CD4-positive, alpha-beta T cell treated with Interleukin-21 for 1 hour (primary cell): Measurements from ENCODE around the gene HOXB1.
"Not testable (repeated sequence)": the region's sequence is repeated elsewhere in the genome, so short reads cannot be mapped to it uniquely, and the experiment has no call there.

ENCODE experiments used
- DNase-seq: peaks from one replicate; pipeline ENCODE4 v3.0.0-alpha.2; 2020

HOXB1 gene

DNA sequence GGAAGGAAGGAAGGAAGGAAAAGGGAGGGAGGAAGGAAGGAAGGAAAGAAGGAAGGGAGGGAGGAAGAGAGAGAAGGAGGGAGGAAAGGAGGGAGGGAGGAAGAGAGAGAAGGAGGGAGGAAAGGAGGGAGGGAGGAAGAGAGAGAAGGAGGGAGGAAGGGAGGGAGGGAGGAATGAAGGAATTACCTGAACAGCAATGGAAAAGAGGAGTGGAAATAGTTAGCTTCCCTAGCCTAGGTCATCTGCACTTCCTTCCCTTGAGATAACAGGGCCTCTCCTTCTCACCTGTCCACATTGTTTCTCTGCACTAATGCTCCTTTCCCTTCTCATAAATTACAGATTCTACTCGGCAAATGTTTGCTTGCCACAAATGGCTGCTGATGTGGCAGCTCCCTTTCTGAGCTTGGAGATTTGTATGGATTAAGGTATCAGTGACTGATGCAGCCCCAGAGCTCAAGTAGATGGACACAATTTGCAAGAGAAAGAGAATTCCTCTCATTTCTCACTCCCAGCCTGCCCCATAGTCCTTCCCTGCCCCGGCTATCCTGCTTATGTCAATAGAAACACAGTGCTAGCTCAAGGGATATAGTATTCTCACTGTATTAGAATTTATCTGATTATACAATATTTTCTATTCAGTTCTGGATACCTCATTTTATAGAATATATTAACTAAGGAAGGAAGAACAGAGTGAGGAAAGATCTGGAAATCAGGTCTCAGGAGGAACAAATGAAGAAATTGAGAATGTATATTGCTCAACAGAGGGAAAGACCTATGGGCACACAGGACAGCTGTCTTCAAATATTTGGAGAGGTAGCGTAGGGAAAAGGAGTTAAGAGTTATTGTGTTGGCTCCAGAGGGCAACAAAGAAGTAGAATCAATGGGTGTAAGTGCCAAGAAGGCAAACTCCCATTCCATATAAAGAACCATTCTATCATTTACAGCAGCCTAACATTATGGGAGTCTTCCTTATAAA, 14.6 kb downstream of the HOXB1 start:
- DNase-seq = no peak

DNA sequence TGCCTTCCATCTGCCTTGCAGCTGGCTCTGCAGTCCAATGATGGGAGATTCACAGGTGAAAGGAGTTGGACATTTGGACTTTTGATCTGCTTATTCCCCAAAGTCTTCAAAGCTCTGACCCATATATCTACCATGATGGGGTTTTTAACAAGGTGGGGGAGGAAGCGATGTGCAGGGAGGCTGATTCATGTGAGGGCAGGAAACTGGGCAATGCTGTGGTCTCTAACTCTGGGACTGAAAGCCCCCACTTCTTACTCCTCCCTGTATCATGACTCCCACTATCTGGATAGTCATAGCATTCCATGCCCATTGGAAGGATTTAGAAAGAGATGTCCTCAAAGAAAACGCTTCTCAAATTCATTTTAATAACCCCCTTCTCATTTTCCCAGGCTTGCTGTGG, 16.3 kb downstream of the HOXB1 start:
- no peak for DNase-seq

DNA sequence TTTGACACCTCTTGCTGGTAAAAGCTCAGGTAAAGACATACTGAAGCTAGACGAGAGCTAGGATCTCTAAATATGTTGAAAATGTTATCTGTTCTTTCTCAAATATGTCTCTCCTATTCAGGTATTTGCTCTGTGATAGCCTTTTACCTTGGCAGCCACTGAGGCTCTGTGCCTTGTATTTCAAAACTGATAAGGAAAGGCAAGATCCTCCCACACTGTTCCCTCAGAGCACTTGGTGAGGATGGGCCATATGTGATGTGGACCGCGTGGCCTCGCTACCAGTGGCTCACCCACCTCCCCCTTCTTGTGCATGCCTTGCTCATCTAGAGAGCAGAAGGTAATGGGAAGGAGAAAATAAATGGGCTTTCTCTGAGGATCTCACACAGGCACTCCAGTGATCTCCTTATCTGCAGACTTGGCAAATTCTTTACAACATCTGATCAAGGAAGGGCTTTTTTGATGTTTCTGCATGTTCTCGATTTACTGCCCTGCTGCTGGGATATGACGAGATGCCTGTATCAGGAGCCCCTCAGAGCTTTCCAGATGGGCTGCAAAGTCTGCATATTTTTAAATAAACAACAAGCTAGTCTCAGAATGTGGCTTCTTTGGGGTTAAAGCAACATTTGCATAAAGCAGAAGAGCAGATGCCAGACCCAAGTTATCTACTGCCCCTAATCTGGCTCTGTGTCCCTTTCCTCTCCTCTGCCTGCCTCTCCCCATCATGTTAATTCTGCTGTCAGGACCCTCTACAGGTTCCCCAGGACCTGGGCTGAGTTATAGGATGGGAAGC, 16.9 kb downstream of the HOXB1 start:
- DNase-seq = no peak

DNA sequence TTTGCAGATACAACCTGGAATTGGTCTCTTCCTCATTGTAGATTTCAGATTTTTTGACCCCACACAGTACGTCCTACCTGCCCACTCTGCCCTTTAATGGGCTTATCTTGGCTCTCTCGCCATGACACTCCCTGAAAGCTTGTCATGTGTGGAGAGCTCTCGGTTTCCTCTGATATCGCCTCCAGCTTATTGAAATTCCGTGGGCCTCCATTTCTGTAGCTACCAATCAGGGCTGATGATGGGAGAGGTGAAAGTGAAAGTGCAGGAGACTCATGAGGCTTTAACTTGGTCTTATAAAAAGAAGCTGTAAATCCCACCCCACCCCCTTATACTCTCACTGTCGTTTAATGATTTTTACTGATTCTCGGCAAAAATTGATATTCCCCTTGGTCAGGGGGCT, 17.7 kb downstream of the HOXB1 start:
- peak; percentile 47 for DNase-seq

DNA sequence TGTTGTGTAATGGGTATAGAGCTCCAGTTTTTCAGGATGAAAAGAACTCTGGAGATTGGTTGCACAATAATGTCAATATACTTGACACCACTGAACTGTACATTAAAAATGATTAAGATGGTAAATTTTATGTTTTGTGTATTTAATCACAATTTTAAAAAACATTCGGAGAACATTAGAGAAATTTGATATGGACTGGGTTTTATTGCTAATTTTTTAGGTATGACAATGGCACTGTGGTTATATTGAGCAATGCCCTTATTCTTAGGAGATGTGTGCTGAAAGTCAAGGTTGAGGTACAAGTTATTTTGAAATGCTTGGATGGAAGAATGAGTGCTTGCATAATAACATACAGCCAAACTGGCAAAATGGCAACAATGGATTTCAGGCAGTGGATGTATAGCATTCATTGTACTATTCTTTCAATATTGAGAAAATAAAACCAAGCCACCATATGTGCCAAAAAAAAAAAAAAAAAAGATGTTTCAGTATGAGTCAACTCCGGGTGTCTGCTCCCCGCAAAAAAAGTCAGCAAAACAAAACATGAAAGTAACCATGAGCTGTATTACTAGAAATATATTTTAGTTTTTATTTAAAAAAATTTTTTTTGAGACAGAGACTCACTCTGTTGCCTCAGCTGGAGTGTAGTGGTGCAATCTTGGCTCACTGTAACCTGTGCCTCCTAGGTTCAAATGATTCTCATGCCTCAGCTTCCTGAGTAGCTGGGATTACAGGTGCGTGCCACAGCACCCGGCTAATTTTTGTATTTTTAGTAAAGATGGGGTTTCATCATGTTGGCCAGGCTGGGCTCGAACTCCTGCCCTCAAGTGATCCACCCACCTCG, 19.8 kb downstream of the HOXB1 start:
- peak; percentile 60 for DNase-seq

DNA sequence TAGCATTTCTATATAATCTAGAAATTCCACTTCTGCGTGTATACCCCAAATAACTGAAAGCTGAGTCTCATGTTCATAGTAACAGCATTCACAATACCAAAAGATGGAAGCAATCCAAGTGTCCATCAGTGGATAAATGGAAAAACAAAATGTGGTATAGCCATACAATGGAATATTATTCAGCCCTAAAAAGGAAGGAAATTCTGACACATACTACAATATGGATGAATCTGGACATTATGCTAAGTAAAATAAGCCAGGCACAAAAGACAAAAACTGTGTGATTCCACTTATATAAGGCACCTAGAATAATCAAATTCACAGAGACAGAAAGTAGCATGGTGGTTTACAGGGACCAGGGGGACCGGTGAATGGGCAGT, 20.4 kb downstream of the HOXB1 start:
- no peak for DNase-seq

DNA sequence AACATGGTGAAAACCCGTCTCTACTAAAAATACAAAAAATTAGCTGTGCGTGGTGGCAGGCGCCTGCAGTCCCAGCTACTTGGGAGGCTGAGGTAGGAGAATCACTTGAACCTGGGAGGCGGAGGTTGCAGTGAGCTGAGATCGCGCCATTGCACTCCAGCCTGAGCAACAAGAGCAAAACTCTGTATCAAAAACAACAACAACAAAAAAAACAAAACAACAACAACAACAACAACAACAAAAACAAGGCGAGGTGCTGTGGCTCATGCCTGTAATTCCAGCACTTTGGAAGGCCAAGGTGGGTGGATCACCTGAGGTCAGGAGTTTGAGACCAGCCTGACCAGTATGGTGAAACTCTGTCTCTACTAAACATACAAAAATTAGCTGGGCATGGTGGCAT, 21.1 kb downstream of the HOXB1 start:
- not testable (repeated sequence) for DNase-seq

DNA sequence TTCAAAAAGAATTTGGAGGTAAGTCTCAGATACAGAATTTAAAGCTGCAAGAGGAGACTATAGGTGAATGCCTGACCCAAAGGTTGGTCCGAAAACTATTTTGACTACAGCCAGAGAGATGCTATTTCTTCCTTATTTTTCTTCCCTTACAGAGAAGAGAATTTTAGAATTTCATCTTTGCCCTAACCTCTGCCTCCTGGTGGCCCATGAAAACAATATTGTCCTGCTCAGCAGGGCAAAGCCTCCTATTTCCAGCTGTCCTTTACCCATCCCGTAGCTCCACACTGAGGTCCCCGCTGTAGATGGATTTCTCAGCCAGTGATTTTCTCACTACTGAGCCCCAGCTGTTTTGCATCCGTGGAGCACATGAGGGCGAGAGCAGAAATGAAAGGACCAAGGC, 24.6 kb downstream of the HOXB1 start:
- DNase-seq = no peak

DNA sequence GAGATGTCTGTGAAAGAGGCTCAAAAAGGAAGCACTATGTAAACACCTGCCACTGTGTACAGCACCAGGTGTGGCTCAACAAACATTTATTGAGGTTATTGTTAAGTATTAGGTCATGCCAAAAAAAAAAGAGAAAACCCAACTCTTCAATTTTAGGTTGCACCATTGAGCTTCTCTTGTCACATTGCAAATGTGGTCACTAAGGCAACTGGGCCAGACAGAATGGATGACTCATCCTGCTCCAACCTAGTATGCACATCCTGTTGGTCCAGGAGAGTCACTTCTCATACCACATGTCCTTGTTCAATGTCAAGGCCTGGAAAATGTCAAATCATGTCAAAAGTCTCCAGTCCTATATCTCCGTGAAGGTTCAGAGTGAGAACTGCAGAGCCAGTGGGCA, 25.0 kb downstream of the HOXB1 start:
- DNase-seq = peak; percentile 74

DNA sequence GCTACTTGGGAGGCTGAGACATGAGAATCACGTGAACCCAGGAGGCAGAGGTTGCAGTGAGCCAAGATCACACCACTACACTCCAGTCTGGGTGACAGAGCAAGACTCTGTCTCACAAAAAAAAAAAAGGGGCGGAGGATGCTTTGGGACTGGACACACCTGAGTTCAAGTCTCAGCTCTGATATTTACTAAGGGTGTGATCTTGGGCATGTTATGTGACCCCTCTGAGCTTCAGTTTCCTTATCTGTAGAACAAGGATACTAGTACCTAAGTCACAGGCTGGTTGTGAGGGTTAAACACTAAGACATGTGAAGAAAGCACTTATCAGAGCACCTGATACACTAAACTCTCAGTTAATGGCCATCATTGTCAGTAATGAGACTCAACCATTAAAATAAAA, 25.9 kb downstream of the HOXB1 start:
- no peak for DNase-seq

DNA sequence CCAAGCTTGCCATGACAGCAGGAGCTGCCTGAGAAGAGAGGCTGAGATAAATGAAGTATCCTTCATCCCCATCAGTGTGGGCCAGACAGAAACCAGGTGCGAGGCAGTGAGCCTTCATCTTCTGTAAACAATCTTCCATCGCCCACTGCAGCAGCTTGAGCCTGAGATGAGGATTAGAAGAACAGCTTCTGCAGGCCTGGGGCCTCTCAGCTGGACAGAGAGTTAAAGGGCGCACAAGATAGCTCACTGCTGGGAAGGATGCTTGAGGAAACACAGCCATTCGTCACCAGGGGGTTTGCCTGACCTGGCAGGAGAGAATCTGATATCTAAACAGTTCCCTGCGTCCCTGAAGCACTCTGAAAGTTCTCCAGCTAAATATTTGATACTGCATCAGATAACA, 27.1 kb downstream of the HOXB1 start:
- DNase-seq = no peak

DNA sequence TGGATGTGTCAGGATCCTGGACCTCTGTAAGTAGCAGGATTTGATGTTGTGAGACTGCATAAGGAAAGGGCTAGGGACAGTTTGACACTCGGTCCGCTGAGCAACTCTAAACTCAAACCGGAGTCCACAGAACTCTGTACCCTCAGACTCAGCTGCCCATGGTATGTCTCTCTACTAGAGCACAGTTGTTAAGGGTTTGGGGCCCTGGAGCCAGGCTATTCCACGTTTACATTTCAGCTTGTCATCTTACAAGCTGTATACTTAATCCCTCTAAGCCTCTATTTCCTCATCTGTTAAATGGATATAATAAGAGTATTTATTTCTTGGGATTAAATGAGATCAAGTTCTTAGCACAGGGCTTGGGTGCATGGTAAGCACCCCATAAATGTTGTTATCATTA, 27.9 kb downstream of the HOXB1 start:
- DNase-seq = no peak

DNA sequence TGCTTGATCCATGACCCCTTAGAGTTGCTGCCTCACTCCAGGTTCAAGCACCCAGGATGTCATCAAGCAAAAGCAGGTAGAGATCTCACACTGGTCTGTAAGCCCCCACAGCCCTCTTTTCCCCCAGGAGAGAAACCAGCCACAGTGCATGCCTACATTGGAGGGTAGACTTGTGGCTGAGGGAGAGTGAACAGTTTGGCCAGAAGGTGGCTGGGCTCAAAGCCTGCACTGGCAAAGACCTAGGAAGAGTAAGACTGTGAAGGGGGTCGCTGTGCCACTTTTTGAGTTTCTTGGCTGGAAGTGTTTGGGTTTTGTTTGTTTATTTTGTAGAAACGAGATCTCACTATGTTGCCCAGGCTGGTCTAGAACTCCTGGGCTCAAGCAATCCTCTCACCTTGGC, 28.5 kb downstream of the HOXB1 start:
- DNase-seq = no peak

DNA sequence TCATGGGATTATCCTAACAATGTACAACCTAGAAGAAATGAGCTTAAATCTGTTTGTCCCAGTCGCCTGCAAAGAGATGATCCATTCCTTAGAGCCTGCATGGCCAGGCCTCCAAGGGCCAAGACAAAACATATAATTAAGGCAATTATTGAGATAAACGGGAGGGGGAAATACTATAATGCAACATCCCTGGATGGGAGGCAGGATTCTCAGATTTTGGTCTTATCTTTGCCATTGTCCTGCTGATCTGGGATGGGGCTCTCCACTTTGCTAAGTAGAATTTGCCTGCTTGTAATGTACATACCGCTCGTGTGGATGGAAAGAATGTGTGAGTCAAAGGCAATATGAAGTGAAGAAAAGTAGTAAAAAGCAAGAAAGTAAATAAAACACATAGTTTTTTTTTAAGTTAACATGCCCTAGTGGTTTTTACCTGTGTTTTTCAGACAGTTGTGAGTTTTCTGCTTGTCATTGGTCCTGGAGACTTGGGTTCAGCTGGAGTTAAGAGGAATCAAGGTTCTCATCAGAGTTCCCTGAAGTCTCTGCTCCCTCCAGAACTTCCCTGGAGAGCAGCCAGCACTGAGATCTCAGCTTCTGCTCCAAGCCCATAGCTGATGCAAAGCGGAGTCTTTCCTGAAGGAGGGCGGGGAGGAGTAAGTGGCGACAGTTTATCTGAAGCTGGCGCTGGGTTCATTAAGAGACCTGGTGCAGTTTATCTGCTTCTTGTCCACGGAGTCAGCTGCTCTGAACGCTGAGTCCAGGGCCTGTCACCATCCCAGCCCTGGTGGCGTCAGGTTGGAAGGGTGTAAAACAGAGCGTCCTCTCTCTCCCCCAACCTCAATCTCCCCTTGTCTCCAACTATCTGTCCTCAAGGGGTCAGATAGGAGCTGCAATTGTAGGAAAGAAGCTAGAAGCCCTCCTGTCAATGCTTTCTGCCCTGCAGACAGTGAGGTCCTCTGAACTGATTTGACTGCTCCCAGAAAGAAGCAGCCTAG, 30.1 kb downstream of the HOXB1 start:
- no peak for DNase-seq

DNA sequence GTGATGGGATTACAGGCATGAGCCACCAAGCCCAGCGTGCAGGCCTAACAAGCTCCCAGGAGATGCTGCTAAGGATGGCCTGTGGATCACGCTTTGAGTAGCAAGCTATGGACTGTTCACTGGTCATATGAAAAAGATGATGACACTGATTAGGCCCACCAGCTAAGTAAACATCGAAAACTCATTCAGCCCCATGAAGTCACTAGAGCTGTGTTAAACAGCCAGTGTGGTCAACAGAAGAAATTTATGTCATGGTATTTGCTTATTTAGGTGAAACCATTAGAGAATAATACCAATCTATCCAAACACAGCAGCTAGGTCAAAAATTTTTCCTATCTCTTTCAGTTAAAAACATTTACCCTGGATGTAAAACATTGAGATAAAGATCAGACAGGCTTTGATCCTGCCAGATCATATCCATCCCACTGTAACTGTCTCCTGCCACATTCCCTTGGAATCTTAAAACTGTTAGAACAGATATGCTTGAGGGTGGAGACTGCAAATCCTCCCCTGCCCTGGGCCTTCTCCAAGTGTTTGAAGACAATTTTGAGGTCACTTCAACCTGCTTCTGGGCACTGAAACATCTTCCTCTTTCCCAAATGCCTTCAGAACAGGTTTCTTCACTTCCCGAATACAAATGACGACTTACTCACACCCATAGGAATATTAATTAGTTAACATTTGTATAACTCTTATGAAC, 30.9 kb downstream of the HOXB1 start:
- DNase-seq = no peak

DNA sequence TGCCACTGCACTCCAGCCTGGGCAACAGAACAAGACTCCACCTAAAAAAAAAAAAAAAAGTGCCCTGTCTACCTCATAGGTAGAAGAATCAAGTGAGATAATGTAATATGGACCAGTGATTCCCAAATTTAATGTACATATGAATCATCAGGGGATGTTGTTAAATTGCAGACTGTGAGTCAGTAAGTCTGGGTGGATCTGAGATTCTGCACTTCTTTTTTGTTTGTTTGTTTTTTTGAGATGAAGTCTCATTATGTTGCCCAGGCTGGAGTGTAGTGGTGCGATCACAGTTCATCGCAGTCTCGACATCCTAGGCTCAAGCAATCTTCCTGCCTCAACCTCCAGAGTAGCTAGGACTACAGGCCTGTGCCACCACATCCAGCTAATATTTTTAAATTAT, 31.6 kb downstream of the HOXB1 start:
- no peak for DNase-seq

DNA sequence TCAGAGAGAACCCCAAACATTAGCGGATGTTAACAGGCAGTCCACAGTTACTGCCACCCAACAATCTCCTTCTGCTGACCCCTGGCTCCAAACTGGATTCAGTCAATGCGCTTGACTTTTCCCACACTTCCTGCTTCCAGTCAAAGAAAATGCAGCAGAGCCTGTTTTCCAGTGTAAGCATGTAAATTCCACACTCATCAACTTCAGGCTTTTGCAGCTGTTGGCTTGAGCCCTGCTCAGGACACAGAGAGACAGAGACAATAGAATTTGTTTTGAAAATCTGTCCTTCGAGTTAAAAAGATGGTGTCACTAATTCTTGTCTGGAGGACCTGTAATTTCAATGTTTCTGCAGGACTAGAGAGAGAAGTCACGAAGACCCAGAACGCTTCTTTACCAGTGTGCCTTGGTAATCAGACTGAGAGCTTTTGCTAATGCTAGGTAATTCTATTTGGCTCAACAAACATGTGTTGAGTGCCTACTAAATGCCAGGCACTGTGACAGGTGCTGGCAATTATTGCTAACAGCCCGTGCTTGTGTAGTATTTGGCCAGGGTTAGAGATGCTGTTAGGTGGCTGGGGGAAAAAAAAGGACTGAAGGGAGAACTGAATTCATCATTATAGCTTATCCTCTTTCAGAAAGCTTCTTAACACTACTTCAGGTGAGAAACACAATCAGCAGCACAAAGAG, 32.5 kb downstream of the HOXB1 start:
- DNase-seq = no peak

DNA sequence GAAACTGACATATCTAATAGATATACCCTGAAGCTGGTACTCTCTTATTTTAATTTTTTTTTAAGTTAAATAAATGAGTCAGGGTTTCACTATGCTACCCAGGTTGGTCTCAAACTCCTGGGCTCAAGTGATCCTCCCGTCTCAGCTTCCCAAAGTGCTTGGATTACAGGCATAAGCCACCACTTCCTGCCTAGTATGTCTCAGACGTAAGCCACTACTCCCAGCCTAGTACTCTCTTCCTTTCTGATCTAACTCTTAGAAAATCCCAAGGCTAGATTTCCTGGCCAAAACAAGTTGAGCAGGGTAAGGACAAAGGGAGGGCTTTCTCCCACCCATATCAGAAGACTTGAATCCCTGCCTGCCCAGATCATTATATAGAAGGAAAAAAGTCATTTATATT, 33.7 kb downstream of the HOXB1 start:
- DNase-seq = no peak

DNA sequence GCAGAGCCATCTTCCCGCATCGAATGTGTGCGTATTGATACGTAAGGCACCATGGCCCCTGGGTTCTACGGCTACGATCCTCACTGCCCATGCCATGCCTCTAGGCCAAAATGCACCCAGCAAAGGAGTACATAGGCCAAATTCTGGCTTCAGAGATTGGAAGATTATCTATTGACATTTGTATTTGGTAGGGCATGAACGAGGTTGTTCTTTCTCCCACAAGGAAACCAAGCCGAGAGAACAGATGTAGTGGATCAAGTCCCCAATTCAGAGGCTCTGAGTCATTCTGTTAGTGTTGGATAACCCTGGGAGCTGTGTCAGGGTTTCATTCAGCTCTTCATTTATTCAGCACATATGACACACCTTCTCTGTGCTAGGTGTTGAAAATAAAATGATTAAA, 36.5 kb downstream of the HOXB1 start:
- no peak for DNase-seq
